NCI-H1105 (cell line): ENCODE results near the gene PRKAG2.

Experiments
- DNase-seq: peaks from one replicate; lab custom pipeline; 2025; lab: John Stamatoyannopoulos, UW

Gene PRKAG2

DNA sequence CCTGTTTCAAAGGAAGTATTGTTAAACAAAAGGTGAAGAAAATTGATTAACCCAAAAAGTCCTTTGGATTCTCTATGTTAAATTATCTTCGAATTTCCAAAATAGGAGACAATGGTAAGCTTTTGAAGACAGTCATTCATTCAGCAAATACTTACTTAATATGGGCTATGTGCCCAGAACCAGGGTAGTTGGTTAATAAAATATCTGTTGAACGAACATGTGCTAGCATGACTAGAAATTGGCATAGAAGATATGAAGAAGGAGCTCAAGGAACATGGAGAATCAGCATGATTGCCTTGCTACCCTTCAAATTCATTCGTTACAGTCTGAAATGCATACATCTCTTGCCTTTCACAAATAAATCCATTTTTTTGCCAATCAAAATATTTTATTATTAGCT is 234.2 kb downstream of the PRKAG2 start:
- no peak for DNase-seq

DNA sequence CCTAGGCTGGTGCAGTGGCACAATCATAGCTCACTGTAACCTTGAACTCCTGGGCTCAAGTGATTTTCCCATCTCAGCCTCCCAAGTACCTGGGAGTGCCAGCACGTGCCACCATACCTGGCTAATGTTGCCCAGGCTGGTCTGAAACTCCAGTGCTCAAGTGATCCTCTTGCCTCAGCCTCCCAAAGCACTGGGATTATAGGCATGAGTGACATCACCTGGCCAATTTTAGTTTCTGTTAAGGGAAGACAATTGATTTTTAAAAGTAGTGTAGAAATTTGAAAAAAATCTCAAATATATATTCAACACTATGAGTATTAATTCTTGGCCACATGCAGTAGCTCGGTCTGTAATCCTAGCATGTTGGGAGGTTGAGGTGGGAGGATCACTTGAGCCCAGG is 235.3 kb downstream of the PRKAG2 start:
- DNase-seq = no peak

DNA sequence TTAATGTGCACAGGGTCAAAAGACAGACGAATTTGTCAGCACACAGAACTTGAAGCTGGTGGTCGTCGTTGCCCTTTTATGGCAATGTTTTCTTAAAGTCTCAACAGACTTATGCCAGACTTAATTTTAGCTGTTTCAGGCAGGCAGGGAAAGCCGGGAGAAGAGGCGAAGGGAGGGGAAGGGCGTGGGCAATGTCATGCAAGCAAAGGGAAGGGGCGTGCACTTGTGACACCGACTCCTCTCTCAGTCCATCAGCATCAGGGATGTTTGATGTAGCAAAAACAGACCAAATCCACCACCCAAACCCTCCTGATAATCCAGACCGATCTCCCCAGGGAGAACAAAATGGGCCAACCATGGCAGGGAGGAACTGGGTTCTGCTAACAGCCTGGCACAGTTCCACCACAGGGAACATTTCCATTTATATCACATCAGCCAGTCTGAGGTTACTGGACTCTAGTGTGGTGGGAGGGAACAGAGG is 239.1 kb downstream of the PRKAG2 start:
- DNase-seq = no peak

DNA sequence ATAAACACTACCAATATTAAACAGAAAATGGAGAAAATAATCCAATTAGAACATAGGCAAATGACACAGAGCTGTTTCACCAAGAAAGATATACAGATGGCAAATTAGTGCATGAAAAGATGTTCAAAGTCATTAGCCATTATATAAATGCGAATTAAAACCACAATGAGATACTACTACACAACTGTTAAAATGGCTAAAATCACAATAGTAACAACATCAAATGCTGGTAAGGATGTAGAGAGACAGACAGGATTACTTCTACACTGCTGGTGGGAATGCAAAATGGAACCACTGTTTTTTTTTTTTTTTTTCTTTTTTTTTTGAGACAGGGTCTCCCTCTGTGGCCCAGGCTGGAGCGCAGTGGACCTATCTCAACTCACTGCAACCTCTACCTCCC is 242.3 kb downstream of the PRKAG2 start:
- DNase-seq = no peak

DNA sequence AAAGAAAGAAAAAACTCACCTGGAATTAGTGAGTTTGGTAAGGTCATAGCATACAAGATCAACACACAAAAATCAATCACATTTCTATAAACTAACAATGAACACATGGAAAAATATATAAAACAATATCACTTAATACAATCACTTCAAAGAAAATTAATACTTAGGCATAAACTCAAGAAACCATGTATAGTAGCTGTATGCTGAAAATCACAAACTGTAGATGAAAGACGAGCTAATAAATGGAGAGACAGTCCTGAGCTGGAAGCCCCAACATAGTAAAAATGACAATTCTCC is 243.5 kb downstream of the PRKAG2 start:
- no peak for DNase-seq

DNA sequence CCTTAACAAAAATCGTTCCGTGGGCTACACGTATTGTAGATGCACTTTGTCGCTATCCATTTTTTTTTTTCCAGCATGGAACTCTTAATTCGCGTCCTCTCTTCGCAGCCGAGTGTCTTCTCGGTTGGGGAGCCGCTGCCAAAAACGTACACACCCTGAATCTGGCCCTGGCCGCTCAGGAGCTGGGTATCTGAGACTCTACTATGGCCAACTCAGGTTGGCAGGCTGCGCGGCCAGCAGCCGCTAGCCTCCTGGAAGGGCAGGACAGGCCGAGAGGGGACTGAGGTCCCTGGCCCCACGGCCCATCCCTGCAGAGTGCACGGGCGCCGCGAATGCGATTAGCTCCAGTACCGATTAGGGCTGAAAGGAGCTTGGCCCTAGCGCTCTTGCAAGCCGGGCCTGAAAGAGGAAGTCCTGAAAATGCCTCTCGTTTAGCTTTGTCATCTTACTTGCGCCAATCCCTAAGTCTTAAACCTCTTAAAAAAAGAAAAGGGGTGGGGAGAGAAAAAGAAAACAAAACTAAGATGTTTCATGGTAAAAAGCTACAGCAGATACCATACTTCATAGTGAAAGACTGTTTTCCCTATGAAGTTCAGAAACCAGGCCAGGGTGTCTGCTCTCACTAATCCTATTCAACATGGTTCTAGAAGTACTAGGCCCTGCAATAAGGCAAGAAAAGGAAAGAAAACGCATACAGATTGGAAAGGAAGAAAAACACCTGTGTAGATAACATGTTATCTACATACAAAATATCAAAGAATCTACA is 244.0 kb downstream of the PRKAG2 start:
- DNase-seq = no peak

DNA sequence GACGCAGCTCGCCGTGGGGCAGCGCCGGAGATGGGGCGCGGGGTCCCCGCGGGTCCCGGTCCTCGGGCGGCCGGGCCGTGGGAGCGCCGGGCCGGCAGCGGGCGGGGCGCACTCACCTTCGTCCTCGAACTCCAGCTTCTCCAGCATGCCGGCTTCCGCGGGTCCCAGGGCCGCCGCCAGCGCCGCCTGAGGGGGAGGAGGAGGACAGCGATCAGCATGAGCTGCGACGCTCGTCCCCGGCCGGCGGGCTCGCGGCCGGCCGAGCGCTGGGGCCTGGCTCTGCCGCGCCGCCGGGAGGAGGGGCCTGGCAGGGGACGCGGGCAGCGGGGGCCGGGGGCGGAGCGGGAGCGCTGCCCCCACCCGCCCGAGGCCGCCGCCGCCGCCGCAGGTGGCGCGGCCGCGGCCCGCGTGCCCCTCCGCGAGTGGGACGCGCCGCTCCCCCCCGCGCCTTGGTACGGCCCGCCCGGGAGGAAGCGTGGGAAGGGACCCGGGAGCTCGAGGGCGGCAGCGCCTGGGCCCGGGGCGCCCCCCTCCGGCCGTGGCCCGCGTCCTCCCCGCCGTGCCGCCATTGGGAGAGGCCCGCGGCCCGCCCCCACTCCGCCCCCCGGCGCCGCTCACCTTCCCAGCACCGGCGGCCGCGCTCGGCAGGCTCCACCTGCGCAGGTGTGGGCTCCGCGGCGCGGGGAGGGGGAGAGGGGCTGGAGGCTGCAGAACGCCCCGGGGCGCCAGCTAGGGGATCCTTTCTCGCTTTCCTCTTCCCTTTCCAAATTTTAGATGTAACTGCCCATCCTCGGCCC is 244.8 kb downstream of the PRKAG2 start:
- DNase-seq = peak; percentile 92

DNA sequence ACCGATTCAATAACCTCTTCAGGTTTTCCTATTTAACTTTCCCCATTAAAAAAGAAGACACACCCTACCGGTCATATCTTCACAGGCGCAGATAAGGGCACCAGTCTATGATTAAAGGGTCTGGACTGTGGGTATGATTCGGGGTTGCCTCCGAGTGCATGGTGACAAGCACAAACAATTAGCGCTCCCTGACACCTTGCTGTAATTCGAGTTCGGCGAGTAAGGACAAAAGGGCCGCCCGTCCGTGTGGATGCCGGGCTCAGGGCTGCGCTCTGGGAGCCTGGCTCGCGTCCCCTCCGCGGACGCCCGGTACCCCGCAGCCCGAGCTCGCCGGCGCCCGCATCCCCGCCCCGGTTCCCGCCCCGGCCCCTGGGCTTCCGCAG is 245.4 kb downstream of the PRKAG2 start:
- DNase-seq = peak; percentile 39

DNA sequence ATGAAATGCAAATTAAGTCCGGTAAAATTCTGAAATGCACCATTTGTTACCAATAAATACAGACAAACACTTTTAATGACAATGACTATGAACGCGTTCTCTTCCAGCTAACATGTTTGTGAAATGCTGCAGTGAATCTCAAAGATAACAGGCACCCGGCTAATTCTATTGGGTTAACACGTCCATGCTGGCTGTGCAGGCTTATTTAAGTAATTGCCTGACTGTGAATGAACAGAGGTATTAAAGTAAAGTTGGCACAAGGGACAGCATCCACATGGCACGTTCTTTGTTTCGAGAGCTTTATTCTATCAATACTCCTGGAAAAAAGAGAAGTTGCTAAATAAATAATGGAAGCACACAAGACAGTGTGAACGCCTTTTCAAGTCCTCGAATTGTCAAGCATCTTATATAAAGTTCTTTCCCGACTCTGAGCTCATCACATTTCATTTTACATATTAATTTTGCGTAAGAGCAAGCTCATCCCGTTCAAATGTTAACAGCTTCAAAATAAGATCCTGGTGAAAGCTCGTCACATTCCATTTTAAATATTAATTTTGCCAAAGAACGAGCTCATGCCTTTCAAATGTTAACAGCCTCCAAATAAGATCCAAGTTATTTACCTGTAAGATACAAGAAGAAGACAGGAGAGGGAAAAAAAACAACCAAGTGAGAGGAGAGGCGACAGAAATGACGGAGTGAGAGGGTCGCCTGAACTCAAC is 245.9 kb downstream of the PRKAG2 start:
- peak; percentile 9 for DNase-seq

DNA sequence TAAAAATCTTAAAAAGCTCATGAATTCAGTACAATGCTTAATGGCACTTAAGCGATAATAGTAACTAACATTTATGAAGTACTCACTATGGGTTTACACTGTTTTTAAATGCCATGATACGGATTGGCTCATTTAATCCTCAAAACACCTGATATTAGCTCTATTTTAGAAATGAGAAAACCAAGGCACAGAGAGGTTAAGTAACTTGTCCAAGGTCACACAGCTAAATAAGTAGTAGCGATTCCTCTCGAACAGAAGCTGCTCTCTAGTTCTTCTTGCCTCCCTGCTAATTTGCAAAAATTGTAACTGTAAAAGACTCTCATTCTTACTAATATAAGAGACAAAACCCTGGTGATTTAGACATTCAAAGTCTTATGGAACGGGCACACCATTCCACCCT is 246.6 kb downstream of the PRKAG2 start:
- DNase-seq = no peak

DNA sequence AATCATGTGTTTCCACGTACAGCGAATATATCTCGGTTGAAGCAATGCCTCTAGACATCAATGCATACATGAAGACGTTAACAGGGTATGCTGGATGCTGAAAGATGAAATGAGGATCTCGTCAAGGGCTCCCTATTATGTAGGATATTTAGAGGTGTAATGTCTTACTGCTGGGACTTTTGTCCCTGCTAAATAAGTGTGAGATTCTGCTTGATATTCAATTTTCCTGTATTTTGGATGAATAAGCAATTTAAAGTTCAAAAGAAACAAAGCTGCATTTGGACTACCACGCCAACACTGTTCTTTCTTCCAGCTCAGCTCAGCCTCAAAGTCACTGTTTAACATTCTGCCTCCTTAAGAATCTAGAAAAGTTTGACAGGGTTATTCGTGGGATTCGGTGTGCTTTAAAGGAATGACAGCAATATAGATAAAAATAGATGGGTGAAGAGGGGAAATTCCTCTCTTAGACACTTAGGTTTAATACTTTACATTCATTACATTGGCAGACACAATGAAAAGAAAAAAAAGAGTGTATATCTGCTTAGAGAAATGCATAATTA is 247.1 kb downstream of the PRKAG2 start:
- DNase-seq = no peak

DNA sequence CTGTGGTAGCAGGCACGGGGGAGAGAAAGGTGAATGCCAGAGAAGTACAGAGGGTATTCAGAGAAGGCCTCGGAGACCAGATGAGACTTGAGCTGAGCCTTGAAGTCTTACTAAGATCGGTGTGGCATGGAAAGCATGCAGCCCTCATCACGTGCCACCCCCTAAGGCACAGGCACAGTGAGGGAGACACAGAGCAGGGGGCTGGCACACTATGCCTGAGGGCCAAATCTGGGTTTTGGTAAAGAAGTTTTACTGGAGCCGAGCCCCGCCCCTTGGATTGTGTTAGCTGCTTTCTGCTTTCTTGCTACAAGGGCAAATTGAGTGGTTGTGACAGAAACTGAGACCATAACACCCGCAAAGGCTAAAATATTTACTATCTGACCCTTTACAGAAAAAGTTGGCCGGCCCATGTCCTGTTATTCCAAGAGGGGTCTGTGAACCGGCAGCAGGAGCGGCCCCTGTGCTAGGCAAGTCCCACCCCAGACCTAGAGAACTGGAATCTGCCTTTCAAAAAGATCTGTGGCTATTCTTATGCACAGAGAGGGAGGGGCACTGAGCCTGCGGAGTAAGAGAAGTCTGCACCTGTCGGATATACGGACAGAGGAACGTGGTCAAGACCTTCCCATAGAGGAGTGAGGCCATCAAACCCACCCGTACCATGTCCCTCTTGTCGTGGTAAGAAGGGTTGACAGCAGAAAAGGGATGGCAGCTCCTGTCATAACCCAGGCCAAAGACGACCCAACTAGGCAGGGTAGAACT is 247.9 kb downstream of the PRKAG2 start:
- no peak for DNase-seq

DNA sequence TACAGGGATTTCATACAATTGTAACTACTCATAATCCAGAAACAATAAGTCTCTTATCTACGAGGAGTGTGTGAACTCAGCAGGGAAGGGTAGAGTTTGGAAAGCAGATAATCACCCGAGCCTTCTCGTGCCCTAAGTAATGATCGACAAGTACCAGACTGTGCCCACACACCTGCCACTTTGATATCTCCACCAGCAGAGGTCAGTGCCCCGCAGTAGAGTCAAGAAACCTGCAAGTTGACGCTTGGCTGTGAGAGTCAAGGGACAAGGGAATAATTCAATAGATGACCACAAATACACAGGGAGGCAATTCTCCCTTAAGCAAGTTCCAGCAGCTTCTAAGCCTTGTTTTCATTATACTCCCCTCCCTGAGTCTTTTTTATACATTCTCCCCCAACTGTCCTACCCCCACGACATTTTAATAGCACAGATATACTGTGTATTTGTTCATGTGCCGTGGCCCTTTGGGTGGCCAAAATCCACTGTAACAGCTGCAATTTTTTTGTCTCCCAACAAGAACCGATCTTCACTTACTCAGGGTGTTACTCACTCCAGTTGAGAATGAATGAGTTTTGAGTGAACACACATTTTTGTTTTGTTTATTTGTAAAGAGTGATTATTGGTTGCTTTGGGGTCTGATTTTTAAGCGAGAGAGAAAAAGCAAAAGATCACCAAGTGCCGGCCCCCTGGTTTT is 250.3 kb downstream of the PRKAG2 start:
- DNase-seq = peak; percentile 37

DNA sequence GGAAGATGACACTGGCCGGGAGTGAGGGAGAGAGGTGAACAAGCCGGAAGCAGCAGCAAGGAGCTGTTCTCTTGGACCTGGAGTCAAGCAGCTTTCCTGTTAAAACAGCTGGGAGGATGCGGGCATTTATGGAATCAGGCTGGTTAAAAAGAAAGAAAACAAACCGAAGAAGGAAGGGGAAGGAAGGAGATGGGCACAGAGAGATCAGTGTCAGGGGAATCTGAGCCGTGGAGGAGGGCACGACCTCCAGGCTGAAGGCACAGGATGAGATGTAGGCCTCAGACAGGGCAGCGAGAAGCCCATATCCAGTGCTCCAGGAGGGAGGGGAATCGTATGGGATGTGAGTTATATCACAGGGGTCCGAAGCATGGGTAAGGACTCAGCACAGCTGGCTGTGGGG is 251.3 kb downstream of the PRKAG2 start:
- DNase-seq = no peak

DNA sequence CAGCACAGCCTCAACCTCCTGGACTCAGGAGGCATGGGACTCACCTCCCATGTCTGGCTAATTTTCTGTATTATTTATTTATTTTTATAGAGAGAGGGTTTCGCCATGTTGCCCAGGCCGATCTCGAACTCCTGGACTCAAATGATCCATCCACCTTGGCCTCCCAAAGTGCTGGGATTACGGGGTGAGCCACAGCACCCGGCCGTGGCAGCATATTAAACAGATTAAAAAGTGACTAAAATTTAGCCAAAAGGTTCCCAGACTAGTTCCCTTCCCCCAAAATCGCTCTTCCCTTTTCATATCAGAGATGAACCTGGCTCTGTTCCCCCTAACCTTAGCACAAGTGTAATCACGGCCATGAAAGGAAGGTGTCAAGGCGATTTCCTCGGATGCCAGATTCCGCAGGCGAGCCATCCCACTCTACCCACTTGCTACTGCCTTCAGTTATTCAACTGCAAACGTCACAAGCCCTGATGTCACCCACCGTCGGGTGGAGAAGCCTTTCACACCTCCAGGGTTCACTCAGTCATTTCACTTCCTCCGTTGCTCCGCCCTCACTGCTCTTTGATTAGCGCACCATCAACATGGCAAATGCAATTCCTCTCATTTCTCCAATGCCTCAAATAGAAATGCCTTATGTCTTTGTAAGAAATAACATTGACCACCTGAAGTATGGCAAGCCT is 252.5 kb downstream of the PRKAG2 start:
- DNase-seq = no peak

DNA sequence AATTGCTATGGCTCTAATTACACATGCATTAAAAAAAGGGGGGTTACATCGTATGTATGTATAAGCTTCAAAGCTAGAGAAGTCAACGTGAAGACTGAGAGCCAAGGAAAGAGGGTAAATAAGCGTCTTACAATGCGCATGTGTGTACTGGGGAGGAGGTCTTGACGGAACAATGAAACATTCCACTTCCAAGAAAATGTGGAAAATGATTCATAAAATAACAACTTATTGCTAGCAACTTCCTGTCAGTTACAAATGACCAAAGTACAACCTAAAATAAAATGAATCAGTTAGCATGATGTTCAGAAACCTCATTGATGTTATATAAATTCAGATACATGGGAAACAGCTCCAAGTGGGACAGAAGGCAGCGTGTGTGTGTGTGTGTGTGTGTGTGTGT is 253.1 kb downstream of the PRKAG2 start:
- DNase-seq = no peak

DNA sequence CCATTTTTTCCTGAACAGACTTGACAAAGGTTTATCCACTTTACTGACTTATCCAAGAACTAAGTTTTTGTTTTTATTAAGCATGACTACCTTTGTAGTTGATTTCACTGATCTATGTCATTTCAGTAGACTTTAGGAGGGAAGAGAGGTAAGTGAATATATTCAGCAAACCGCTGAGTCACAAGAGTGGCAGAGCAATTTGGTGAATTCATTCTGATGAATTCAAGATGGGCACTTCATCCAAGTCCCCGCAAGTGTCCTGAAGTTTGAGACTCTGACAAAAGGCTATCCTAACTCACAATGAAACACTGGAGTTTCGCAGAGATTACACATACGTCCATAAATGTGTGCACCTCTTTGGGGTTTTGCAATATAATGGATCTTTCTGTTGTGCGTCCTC is 255.0 kb downstream of the PRKAG2 start:
- no peak for DNase-seq

DNA sequence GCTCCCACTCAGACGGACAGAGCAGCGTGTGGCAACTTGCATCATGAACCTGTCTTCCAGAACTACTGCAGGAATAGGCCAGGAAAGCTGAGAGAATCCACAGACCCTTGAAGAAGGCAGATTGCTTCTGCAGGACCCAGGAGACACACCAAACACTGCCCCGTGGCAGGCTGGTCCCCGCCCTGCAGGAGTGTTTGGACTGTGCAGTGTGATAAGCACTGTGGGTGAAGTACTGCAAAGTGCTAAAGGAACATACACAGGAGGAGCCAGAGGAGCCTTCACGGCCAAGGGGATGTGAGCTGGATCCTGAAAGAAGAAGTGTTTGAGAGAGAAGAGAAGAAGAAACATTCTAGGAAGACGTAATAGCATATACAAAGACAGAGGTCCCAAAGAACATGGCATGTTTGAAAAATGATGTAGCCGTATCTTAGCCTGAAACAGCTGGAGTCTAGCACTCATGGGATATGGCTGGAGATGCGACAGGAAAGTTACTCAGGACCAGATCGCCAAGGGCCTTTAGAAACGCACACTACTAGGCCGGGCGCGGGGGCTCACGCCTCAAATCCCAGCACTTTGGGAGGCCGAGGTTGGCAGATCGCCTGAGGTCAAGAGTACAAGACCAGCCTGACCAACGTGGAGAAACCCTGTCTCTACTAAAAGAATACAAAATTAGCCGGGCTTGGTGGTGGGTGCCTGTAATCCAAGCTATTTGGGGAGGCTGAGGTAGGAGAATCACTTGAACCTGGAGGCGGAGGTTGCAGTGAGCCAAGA is 260.3 kb downstream of the PRKAG2 start:
- DNase-seq = no peak

DNA sequence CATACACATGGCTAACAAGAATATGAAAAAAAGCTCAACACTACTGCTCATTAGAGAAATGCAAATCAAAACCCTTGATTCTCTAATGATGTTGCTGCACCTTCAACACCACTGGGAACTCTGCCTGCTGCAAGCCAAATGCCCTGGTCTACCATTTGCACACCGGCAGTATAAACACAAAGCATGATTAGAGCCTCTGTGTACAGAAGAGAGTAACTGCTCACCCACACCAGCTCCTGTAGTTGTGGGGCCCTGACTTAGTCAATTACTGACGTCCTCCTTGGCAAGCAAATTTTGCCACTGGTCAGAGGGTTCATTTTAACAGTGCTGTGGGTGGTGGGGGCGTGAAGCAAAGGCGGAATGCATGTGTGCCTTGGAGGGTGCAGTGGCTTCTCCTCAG is 261.1 kb downstream of the PRKAG2 start:
- DNase-seq = no peak

DNA sequence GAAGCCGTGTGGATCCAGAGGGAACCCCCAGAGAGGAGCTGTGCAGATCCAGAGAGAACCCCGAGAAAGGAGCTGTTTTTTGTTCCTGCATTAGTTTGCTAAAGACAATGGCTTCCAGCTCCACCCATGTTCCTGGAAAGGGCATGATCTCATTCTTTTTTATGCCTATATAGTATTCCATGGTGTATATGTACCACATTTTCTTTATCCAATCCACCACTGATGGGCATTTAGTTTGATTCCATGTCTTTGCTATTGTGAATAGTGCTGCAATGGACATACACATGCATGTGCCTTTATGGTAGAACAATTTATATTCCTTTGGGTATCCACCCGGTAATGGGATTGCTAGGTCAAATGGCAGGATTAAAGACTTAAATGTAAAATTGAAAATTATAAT is 261.9 kb downstream of the PRKAG2 start:
- DNase-seq = no peak
